HG02981 (cell line): ENCODE measurements around the gene BANP.
"Not testable (repeated sequence)": the region's sequence is repeated elsewhere in the genome, so short reads cannot be mapped to it uniquely, and the experiment has no call there.

Experiments used
- ATAC-seq: cut with Tn5 transposase; IDR thresholded peaks from one replicate; pipeline ENCODE4 v1.9.1; 2021; ENCODE audit warnings: mild to moderate bottlenecking, moderate library complexity; ENCODE audit not compliant: unreplicated experiment

Gene BANP

DNA sequence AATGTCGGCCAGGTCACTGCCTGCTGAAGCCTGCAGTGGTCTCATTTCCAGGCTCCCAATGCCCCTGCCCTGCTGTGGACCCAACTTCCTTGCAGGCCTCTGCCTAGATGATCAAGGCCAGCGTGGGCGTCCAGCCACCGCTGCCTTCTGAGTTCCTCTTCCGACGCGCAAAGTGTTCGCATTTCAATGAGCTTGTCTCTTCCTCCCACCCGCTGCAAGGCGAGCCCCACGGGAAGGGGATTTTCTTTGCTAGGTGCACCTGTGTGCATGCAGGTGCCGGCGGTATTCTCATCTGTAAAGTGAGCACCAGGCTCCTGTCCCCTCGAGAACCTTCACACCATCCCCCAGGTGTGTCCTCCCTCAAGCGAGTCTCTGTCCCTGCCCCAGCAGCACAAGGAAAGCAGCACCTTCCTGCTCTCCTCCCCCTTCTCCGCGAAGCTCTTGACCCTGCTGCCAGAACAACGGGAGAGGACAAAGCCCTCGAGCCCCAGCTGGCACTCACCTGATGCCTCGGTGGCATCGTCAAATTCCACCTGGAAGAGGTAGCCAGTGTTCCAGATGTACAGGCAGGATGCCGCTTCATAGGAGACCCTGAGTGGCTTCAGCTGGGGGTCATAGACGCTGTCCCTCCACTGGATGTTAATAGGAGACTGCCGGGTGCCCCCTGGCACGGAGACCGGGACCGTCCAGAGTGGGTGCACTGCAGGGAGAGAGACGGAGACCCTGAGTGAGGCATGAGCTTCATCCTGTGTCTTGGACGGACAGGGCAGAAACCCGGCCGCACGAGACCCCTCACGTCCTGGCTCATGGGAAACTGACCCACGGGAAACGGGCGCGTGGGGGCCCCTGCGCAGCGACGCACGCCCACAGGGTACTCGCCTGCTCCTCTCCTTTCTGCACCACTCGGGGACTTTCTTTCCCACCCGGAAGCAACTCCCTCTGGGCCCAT lies 24.7 kb upstream of the BANP start:
- ATAC-seq = no peak

DNA sequence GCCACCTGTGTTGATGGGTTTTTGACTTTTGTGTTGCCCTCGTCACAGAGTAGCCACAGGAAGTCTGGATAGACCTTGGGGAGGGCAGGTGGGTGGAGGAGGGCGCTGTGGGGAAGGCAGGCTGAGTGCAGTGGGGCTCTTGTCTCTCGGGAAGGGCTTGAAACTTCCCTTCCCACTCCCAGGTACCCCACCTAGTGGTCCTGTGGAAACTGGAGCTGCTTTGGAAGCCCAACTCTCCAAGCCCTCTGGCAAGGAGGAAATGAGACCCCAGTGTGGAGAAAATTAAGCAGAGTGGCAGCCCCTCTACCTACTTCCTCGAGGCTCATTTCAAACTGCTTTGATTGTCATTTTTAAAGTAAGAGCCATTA lies 24.1 kb upstream of the BANP start:
- no peak for ATAC-seq

DNA sequence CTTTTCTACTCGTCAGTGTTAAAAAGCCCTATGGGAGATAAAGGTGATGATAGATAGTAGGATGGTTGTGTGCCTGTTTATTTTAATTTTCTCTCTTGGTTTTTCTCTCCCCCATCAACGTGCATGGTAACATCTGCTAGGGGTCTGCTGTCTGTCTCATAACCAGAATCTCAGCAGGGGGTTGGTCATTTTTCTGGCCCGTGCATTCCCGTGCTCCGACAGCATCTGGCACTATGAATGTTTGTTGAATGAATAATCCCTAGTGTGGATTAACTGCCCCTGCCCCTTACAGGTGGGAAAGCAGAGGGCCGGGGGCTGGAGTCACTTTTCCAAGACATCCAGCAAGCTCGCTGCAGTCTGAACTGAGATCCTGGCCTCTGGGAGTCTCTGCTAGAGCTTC lies 21.2 kb upstream of the BANP start:
- ATAC-seq = no peak

DNA sequence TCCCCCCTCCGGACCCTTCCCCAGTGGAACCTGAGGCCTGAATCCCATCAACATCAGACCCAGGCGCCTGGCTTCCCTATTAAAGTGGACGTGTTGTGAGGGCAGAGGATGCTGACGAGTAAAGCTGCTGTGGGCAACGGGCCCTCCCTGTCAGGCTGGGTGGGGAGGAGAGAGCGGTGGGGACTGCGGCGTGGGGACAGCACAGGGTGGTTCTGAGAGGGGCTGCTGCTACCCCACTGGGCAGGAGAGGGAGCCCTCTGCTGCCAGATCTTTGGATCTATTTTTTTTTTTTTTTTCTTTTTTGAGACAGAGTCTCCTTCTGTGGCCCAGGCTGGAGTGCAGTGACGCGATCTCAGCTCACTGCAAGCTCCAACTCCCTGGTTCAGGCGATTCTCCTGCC lies 20.8 kb upstream of the BANP start:
- ATAC-seq = no peak

DNA sequence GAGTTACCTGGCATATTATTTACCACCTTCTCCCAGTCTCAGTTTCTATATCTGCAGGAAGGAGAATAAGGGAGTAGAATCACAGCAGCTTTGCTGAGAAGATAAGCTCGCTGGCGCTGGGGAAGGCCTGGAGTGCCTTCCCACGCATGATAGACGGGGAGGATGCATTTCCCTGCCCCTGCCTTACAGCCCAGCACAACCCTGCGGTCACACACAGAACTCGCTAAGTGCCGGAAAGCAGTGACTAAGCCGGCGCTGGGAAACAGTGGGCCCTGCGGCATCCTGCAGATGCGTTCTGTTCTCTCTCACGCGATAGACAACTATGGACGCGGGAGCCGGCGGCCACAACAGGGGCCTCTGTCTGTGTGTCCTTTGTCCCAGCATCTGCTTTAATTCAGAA lies 19.7 kb upstream of the BANP start:
- no peak for ATAC-seq

DNA sequence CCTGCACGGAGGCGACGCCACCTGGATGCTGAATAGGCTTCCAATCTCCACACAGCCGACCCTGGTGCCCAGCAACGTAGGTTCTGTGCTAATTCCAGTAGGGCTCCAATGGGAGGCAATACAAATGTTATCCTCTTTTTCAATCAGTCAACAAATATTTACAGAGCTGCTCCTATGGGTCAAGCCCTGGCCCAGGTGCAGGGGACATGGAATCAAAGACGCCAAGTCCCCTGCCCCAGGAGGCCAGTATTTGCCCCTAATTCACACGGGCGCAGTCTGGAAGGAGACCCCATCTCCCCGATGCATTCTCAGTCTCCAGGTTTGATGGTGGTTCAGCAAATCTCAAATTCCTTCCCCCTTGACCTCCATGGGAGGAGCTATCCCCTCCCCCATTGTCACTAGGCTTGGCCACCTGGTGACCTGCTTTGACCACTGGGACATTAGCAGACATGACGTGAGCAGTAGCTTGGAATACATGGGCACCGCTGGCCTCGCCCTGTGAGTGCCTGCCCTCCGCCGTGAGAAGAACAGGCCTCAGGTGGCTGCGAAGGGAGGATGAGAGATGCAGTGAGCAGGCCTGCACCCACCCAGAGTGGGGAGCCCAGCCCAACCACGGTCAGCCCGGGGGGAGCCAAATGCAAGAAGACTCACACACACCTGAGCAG lies 18.6 kb upstream of the BANP start:
- ATAC-seq = not testable (repeated sequence)

DNA sequence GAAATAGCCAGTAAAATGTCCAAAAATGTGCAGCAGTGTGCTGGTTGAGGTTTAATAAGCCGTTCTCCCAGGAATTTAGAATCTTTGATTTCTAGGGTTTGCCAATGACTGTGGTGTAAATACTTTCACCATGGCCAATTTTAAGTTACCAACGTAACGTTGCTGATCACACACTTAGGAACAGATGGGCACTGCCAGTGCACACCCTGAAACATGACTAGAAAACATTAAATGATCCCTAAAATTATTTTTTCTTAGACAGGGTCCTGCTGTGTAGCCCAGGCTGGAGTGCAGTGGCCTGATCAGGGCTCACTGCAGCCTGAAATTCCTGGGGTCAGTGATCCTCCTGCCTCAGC lies 18.1 kb upstream of the BANP start:
- no peak for ATAC-seq

DNA sequence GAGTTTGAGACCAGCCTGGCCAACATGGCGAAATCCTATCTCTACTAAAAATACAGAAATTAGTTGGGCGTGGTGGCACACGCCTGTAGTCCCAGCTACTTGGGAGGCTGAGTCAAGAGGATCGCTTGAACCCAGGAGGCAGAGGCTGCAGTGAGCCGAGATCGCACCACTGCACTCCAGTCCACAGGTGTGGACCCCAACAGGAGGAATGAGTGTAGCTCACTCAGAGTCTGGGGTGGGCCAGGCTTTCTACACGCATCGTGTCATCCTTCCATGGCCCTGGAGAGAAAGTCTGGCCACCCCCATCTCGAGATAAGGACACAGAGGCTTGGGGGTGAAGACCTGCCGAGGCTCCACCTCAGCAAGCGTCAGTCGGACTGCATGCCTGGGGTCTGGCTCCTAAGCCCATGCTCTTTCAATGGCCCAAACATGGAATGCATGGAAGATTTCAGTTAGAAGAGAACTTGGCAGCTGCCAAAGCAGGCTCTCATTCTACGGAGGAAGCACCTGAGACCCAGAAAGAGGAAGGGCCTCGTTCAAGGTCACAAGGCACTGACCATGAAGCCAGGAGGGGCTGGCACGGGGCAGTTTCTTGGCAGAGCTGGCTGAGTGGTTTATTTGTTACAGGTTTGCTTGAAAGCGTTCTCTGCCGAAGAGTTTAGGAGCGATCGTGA lies 16.3 kb upstream of the BANP start:
- ATAC-seq = not testable (repeated sequence)

DNA sequence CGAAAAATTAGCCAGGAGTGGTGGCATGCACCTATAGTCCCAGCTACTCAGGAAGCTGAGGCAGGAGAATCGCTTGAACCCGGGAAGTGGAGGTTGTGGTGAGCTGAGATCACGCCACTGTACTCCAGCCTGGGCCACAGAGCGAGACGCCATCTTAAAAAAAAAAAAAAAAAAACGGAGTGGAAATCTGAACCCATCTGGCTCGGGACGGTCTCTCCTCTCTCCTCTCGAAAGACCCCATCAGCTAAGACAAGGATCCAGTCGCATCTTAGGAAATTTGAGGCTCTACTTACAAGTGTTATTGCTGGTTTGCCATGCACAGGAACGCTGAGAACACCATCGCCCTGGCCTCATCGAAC lies 15.2 kb upstream of the BANP start:
- not testable (repeated sequence) for ATAC-seq

DNA sequence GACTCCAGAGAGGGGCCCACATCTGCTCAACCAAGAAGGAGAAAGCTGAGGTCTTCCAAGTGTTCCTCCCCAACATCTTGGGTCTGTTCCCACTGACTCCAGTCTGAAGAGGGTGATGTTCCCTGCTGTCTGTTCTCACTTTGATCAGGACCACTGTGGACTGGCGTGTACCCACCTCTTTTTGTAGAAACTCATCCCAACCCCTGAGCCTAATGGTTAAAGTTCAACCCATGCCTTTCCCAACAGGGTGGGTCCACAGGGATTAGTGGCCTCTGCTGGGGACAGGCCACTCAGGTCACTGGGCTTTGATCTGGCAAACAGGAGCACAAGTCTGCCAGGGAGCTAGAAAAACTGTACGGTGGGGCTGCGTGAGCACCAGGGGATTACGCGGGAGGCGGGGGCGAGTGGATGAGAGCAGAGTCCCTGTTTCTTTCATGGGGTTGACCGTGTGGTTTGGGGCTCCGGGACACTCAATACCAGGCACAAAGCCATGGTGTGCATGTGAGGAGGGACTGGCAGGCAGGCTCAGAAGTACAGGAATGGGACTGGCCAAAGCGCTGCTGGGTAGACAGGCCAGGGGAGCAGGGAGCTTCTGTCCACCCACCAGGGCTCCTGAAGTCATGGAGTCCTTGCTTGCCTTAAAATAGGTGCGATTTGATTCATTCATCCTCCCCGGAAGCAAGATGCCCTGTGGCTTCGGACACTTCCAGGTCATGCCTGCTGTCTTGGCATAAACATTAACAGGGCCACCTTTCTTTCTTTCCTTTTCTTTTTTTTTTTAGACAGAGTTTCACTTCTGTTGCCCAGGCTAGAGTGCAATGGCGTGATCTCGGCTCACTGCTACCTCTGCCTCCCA lies 14.6 kb upstream of the BANP start, which contains the start of gene CA5A:
Gene CA5A, minus strand, starts transcription at position 155 of the 856 bp plus-strand sequence. Its CDS starts 79 bp downstream, at position 76.
- no peak for ATAC-seq

DNA sequence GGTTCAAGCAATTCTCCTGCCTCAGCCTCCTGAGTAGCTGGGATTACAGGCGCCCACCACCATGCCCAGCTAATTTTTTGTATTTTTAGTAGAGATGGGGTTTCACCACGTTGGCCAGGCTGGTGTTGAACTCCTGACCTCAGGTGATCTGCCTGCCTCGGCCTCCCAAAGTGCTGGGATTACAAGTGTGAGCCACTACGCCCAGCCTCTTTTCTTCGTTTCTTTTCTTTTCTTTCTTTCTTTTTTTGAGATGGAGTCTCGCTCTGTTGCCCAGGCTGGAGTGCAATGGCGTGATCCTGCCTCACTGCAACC lies 14.0 kb upstream of the BANP start:
- ATAC-seq = not testable (repeated sequence)

DNA sequence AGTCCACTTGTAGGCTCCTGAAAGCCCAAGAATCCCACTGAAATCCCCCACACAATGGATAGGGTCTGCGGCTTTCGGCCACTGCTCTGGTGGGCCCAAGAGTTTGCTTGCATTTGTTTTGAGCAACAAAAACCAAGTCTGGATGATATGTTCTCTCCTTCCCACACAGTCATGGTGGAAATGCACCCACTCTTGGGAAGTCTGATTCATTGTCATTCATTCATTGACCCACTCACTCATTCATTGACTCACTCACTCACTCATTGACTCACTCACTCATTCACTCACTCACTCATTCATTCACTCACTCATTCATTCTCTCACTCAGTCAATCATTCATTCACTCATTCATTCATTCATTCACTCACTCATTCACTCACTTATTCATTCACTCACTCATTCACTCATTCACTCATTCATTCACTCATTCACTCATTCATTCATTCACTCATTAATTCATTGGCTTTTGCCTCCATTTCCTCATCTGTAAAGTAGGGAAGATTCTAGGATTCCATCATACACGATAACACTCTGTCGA lies 12.8 kb upstream of the BANP start:
- no peak for ATAC-seq

DNA sequence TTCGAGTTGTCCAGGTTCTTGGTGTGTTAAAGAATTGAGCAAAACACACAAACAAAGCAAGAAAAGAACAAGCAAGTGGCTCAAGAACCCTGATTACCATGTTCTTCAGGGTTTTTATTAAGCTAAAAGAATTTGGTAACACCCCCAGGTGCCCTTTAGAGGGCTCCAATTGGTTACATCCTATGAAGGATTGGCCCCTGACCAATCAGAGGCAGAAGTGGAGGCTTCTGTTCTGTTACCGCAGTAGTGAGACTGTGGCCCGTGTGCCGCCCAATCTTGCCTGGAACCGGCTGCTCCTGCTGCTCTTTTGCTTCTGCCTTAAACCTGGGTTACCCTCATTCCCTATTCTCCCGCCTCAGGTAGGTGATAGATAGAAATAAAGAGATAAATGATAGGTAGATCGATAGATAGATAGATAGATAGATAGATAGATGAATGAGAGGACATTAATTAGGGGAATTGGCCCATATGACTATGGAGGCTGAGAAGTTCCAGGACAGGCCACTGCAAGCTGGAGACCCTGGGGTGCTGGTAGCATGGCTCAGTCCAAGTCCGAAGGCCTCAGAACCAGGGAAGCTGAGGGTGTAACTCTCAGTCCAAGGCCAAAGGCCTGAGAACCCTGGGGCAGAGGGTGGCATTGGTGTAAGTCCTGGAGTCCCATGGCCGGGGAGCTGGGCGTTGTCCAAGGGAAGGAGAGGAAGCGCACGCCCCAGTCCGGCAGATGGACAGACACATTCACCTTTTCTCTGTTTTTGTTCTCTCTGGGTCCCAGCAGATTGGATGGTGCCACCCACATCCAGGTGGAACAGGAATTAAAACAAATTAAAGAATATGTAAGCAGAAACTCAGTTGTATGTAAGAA lies 11.4 kb upstream of the BANP start:
- no peak for ATAC-seq

DNA sequence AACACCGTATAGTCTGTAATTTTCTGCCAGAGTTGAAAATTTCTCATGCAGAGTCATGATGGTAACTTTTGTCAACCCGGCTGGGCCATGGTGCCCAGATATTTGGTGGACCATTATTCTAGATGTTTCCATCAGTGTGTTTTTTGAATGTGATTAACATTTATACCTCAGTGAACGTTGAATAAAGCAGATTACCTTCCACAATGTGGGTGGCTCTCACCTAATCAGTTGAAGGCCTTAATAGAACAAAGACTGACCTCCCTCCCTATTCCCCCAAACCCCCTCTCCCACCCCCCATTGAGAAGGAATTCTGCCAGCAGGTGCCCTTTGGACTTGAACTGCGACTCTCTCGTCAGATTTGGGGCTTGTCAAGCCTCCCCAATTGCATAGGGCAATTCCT lies 8.6 kb upstream of the BANP start:
- ATAC-seq = no peak

DNA sequence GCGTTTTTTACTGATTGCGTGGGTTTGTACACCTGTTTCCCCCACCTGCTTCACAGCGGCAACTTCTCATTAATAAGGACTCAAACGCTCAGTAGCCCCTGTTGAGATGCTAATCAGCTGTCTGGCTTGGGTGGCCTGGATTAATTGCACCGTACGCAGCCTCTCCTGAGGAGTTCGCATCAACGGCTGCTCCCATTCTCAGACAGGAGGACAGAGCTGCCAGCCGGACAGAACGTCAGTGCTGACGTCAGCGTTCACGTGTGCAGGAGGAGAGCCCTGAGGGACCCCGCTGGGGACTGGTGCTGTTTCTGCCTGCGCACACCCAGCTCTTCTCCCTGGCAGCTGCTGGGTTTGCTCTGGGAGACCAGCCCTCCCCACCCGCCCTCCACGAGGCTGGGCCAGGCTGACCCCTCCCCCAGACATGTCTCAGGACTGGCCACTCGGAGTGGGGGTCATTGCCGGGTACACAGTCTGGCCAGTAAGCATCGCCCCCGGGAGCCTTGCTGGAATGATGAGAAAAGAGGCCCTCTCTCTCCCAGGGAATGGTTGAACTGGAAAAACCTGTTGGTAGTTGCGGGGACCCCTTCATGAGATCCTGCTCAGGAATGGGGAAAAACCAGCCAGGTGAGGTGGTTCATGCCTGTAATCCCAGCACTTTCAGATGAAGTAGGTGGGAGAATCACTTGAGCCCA lies 5.7 kb upstream of the BANP start:
- ATAC-seq = no peak

DNA sequence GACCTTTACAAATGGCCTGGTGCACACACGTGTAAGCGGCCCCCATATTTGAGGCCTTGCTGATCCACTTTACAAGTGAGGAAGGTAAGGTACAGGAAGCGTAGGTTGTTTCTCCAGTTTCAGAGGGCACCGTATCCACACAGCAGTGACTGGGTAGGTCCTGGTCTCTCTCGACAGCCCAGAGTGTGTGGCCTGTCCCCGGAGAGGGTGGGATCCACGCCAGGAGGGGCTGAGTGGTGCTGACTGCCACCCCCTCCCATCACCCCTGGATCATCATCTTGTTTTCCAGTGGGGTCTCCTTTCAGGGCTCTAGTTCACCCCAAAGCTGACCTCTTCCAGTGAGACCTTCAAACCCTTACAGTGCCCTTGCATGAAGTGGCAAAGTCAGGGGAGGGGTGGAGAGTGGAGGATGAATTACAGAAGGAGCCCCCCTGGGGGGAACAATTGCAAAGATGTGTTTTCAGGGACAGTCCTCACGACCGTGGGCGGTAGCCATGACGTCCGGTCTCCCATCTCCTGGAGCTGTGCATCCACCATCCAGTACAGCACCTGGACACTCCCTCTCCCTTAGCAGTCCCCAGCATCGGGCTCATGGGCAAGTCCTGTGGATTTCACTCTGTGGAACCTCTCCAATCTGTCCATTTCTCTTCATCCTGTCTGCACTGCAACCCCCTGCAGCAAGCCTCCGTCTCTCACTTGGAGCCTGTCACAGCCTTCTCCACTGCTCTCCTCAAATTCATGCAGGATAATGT lies 4.5 kb upstream of the BANP start:
- no peak for ATAC-seq

DNA sequence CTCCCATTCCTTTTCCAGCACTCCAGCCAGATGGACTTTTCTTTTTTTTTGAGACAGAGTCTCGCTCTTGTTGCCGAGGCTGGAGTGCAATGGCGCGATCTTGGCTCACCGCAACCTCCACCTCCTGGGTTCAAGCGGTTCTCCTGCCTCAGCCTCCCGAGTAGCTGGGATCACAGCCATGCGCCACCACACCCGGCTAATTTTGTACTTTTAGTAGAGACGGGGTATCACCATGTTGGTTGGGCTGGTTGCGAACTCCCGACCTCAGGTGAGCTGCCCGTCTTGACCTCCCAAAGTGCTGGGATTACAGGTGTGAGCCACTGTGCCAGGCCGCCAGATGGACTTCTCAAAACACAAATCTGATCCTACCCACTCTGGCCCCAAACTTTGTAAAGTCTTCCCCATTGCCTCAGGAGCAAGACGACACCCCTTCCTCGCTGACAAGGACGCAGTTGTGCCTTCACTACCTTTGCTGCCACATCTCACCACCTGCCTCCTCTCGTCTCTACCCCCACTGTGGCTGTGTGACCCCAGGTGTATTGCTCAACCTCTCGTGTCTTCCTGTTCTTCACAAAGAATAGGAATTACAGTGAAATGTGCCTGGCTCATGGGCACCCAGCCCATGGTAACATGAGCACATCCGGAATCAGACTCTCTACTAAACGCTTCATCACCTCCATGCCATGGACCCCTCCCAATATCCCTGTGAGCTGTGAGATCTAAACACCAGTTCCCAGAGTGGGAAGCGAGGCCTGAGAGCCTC lies 3.7 kb upstream of the BANP start:
- no peak for ATAC-seq

DNA sequence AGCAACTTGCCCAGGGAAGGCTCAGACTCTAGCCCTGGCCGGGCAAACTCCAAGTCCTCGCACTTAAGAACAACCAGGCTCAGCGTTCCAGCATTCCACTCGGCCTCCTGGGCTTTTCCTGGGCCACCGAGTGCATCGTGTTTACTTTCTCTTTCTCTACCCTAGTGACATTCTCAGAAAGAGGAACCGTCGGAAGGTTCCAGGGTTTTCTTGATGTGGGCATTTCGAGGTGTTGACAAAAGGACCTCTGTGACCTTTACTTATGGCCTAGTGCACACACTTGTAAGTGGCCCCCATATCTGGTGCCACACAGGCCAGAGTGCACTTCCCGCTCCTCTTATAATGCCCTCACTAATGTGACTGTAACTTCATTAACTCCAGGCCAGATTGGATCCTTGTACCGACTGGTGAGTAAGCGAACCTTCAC lies 3.1 kb upstream of the BANP start:
- no peak for ATAC-seq
